HG03135 (cell line): ENCODE measurements around the gene SEC16B.

Source experiments
- ATAC-seq: cut with Tn5 transposase; IDR thresholded peaks from one replicate; pipeline ENCODE4 v1.9.1; 2021; ENCODE audit warnings: mild to moderate bottlenecking, moderate library complexity; ENCODE audit not compliant: unreplicated experiment

SEC16B gene

GRCh38 chr1:177981200-177981599 lies 11.3 kb upstream of the SEC16B start:
- ATAC-seq: no peak

- no peak for ATAC-seq
These were observed 9.4 kb upstream of the SEC16B start for GRCh38 chr1:177979272-177979671.

- no peak for ATAC-seq
These were observed 8.7 kb upstream of the SEC16B start for GRCh38 chr1:177978530-177978929.

- ATAC-seq: no peak
These were observed 7.3 kb upstream of the SEC16B start for GRCh38 chr1:177977141-177977540.

- ATAC-seq: no peak
These were observed 6.7 kb upstream of the SEC16B start for GRCh38 chr1:177976596-177976995.

GRCh38 chr1:177975588-177976495 lies 6.0 kb upstream of the SEC16B start:
- no peak for ATAC-seq

GRCh38 chr1:177973585-177973984 lies 3.7 kb upstream of the SEC16B start:
- ATAC-seq: no peak

GRCh38 chr1:177969109-177969508 lies 749 bp downstream of the SEC16B start:
- no peak for ATAC-seq

- no peak for ATAC-seq
These were observed 3.7 kb downstream of the SEC16B start for GRCh38 chr1:177966199-177966598.

- no peak for ATAC-seq
These were observed 4.6 kb downstream of the SEC16B start for GRCh38 chr1:177965293-177965692.

GRCh38 chr1:177964336-177964735 lies 5.5 kb downstream of the SEC16B start:
- ATAC-seq: no peak

- ATAC-seq: no peak
These were observed 8.8 kb downstream of the SEC16B start for GRCh38 chr1:177960939-177961622.

GRCh38 chr1:177959811-177960515 lies 9.9 kb downstream of the SEC16B start:
- no peak for ATAC-seq

GRCh38 chr1:177958092-177958491 lies 11.8 kb downstream of the SEC16B start:
- ATAC-seq: no peak

- no peak for ATAC-seq
These were observed 15.8 kb downstream of the SEC16B start for GRCh38 chr1:177954076-177954475.

- no peak for ATAC-seq
These were observed 16.3 kb downstream of the SEC16B start for GRCh38 chr1:177953549-177953948.

- ATAC-seq: no peak
These were observed 17.2 kb downstream of the SEC16B start for GRCh38 chr1:177952691-177953090.

- no peak for ATAC-seq
These were observed 17.6 kb downstream of the SEC16B start for GRCh38 chr1:177952249-177952648.

GRCh38 chr1:177950506-177950905 lies 19.4 kb downstream of the SEC16B start:
- no peak for ATAC-seq

- peak; percentile 70 for ATAC-seq
These were observed 21.4 kb downstream of the SEC16B start for GRCh38 chr1:177948336-177948972.

- ATAC-seq: no peak
These were observed 22.2 kb downstream of the SEC16B start for GRCh38 chr1:177947623-177948022.
